Panc1 (cell line): Measurements from ENCODE around the gene OR6A2. TPM values are rescaled to one million over a fixed set of nuclear protein-coding genes. Genes with fewer than 3 reads are reported as not detected.

Source experiments
- ATAC-seq: fragments of 200-7000 bp; cut with Tn5 transposase; 2 replicates; pipeline ENCODE4 v1.9.1; 2020; ENCODE audit warnings: mild to moderate bottlenecking, moderate library complexity
- BruUV-seq: library from RNA; stranded (reverse); fragments of 400-500 nt; replicated peaks from 2 replicates; lab custom pipeline; 2021; lab: Mats Ljungman, UMichigan
- CTCF ChIA-PET: fragments of 300-600 bp; sonication (Branson Sonifier 250); formaldehyde crosslinking; loops from one replicate; lab custom pipeline; 2022; ENCODE audit warnings: antibody characterized with exemption; lab: Charles Lee
- POLR2A ChIA-PET: fragments of 300-600 bp; sonication (Branson Sonifier 250); formaldehyde crosslinking; loops from one replicate; lab custom pipeline; 2022; ENCODE audit warnings: antibody characterized with exemption; lab: Charles Lee
- DNase-seq: peaks from one replicate; pipeline ENCODE4 v3.0.0-alpha.2; 2010; ENCODE audit warnings: low read depth, low spot score
- H3K27ac ChIP-seq: 2 replicates; pipeline ENCODE4 v1.5.1; 2011; ENCODE audit warnings: mild to moderate bottlenecking, low read length, inconsistent platforms
- H3K27me3 ChIP-seq: fragments of 200-500 bp; sonication (Bioruptor generic); 2 replicates; pipeline ENCODE4 v1.6.0; 2014; ENCODE audit warnings: low read length, inconsistent platforms; ENCODE audit not compliant: control insufficient read depth, insufficient read depth
- H3K36me3 ChIP-seq: fragments of 200-500 bp; sonication (Bioruptor generic); 2 replicates; pipeline ENCODE4 v1.5.1; 2014; ENCODE audit warnings: inconsistent platforms, mild to moderate bottlenecking, low read length, moderate library complexity; ENCODE audit not compliant: control insufficient read depth, insufficient read depth
- H3K4me1 ChIP-seq: 2 replicates; pipeline ENCODE4 v1.5.1; 2011; ENCODE audit warnings: inconsistent platforms, mild to moderate bottlenecking, low read length, moderate library complexity; ENCODE audit not compliant: control insufficient read depth, insufficient read depth
- H3K4me3 ChIP-seq, 2 experiments: 2 replicates each; pipeline ENCODE4 v1.5.1; 2011 to 2012; ENCODE audit warnings: low read depth in 2 of 2, low read length in 2 of 2, mild to moderate bottlenecking in 2 of 2, inconsistent platforms in 1 of 2, moderate library complexity in 1 of 2
- H3K9me3 ChIP-seq: fragments of 200-500 bp; sonication (Bioruptor generic); 2 replicates; pipeline ENCODE4 v1.5.1; 2014; ENCODE audit warnings: low read depth, mild to moderate bottlenecking, inconsistent platforms, low read length, moderate library complexity; ENCODE audit not compliant: control insufficient read depth, insufficient read depth
- CTCF ChIP-seq: fragments of 450-650 bp; IDR thresholded peaks from 2 replicates; pipeline ENCODE4 v1.5.1; 2017; ENCODE audit warnings: mild to moderate bottlenecking
- POLR2AphosphoS5 ChIP-seq: IDR thresholded peaks from 2 replicates; pipeline ENCODE4 v1.6.1; 2012; ENCODE audit warnings: mild to moderate bottlenecking, low read depth, low read length, moderate library complexity
- SIN3A ChIP-seq: IDR thresholded peaks from 2 replicates; pipeline ENCODE4 v1.6.1; 2012; ENCODE audit warnings: low read depth, mild to moderate bottlenecking, low read length, moderate library complexity, borderline replicate concordance; ENCODE audit not compliant: insufficient read depth
- TCF7L2 ChIP-seq: IDR thresholded peaks from 2 replicates; pipeline ENCODE4 v1.6.1; 2011; ENCODE audit warnings: mild to moderate bottlenecking, low read depth, low read length, inconsistent platforms
- in situ Hi-C: cut with HindIII; loops from 2 replicates; pipeline ENCODE4 v1.10.0; 2016; ENCODE audit warnings: low sequenced_read_pairs, low pct_unique_long_range_greater_than_20kb
- intact Hi-C: fragments of 100-400 bp; cut with micrococcal nuclease; formaldehyde crosslinking; loops from one replicate; pipeline ENCODE4 v1.10.0; 2022; ENCODE audit not compliant: unreplicated experiment
- total RNA-seq: library from RNA; stranded (reverse); gene quantifications from one replicate; pipeline ENCODE4 v1.2.1, GENCODE V29; 2021; ENCODE audit not compliant: unreplicated experiment
- TF ChIP-seq, protein P1 (sequence below), 2 experiments: IDR thresholded peaks; 2 replicates each; pipeline ENCODE4 v1.6.1; 2011 to 2012; ENCODE audit warnings: low read depth in 2 of 2, control low read depth in 1 of 2, low read length in 1 of 2, mild to moderate bottlenecking in 1 of 2, moderate library complexity in 1 of 2; ENCODE audit not compliant: insufficient read depth in 1 of 2

OR6A2 gene
- total RNA-seq, 1 experiment from 2014 or later, result 0.15 TPM

DNA sequence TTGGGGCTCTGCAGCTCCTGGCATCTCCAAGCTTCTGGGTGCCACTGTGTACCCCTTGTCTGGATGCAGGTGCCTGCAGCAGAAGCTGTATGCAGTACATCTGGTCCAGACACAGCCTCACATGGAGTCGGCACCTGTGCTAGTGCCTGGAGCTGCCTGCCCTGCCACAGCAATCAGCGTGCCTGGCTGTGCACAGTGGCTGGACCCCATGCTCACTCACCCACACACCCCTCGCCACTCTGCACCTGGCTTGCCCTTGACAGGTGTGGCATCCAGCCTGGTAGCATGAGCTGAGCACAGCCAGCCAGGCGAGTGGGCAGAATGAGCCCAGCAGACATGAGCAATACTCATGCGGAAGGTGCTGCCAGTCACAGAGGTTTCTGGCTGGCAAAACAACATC, 19.5 kb upstream of the OR6A2 start:
- Histone ChIP-seq H3K27me3 (no peaks in the 10 kb centered on the region), H3K9me3 (no peaks in the 10 kb centered on the region), H3K27ac (no peak overlapping the region), H3K4me3 (no peak overlapping the region), H3K4me1 (no peaks in the 10 kb centered on the region), H3K36me3 (no peaks in the 10 kb centered on the region)
- ATAC-seq, result no peak
- no peak for DNase-seq
- POLR2A ChIA-PET, result no interaction called here
- in situ Hi-C loops (no loop called here), intact Hi-C loops (loop anchor here (10.0 kb wide), 1 partner anchor 276 kb away; no protein-coding TSS in a partner anchor)
- BruUV-seq, result no TSS peak
- CTCF ChIA-PET, result no interaction called here
- TF ChIP-seq TCF7L2, result no peak
- TF ChIP-seq, protein P1, sequence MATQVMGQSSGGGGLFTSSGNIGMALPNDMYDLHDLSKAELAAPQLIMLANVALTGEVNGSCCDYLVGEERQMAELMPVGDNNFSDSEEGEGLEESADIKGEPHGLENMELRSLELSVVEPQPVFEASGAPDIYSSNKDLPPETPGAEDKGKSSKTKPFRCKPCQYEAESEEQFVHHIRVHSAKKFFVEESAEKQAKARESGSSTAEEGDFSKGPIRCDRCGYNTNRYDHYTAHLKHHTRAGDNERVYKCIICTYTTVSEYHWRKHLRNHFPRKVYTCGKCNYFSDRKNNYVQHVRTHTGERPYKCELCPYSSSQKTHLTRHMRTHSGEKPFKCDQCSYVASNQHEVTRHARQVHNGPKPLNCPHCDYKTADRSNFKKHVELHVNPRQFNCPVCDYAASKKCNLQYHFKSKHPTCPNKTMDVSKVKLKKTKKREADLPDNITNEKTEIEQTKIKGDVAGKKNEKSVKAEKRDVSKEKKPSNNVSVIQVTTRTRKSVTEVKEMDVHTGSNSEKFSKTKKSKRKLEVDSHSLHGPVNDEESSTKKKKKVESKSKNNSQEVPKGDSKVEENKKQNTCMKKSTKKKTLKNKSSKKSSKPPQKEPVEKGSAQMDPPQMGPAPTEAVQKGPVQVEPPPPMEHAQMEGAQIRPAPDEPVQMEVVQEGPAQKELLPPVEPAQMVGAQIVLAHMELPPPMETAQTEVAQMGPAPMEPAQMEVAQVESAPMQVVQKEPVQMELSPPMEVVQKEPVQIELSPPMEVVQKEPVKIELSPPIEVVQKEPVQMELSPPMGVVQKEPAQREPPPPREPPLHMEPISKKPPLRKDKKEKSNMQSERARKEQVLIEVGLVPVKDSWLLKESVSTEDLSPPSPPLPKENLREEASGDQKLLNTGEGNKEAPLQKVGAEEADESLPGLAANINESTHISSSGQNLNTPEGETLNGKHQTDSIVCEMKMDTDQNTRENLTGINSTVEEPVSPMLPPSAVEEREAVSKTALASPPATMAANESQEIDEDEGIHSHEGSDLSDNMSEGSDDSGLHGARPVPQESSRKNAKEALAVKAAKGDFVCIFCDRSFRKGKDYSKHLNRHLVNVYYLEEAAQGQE (IDR thresholded peaks at IDR 0.05; ENCODE audit: insufficient read depth in 1 of 2, low read depth in 2 of 2, low read length in 1 of 2), result no peak
- no peak for TF ChIP-seq CTCF
- no peak for TF ChIP-seq SIN3A
- TF ChIP-seq POLR2AphosphoS5, result no peak

GRCh38 chr11:6817694-6818093, 18.2 kb upstream of the OR6A2 start:
- H3K27me3 ChIP-seq, result no peaks in the 10 kb centered on the region
- no peaks in the 10 kb centered on the region for H3K4me1 ChIP-seq
- ChIA-PET POLR2A (interaction anchor here (0.6 kb wide), 1 partner anchor 350 kb away, joined by 3 read pairs; no protein-coding TSS in a partner anchor), CTCF (no interaction called here)
- no TSS peak for BruUV-seq
- no peak overlapping the region for H3K4me3 ChIP-seq
- in situ Hi-C loops, result no loop called here
- H3K9me3 ChIP-seq, result no peaks in the 10 kb centered on the region
- TF ChIP-seq CTCF, result peak; percentile 25; the same call in 1 of the 2 replicates
- TF ChIP-seq POLR2AphosphoS5, result no peak
- ATAC-seq, result peak; percentile 77
- no peaks in the 10 kb centered on the region for H3K36me3 ChIP-seq
- no peak for DNase-seq
- H3K27ac ChIP-seq, result no peak overlapping the region
- intact Hi-C loops, result loop anchor here (10.0 kb wide), 1 partner anchor 277 kb away; no protein-coding TSS in a partner anchor
